Keratinocyte (primary cell): ENCODE measurements around the gene ABR. TPM values are rescaled to one million over a fixed set of nuclear protein-coding genes. Genes with fewer than 3 reads are reported as not detected.

ENCODE experiments used
- DNase-seq: peaks from one replicate; pipeline ENCODE4 v3.0.0-alpha.2; 2011; ENCODE audit warnings: low read depth, missing footprints, low spot score
- FAIRE-seq: peaks from 2 replicates; lab custom pipeline; 2011; peaks lifted over from hg19 to GRCh38; lab: Jason Lieb, UNC
- H2AFZ ChIP-seq: 2 replicates; pipeline ENCODE4 v1.6.0; 2012; ENCODE audit warnings: low read length, control low read depth, inconsistent platforms; ENCODE audit not compliant: control insufficient read depth
- H3K27ac ChIP-seq: 2 replicates; pipeline ENCODE4 v1.5.1; 2011; ENCODE audit warnings: low read length; ENCODE audit not compliant: control insufficient read depth, insufficient read depth
- H3K27me3 ChIP-seq: 3 replicates; pipeline ENCODE4 v1.6.0; 2011; ENCODE audit warnings: low read length; ENCODE audit not compliant: control insufficient read depth, insufficient read depth; ENCODE audit errors: extremely low read depth
- H3K36me3 ChIP-seq, 2 experiments: 2 replicates in 1 of 2; 3 replicates in 1 of 2; pipeline ENCODE4 v1.5.1; 2011; ENCODE audit warnings: low read length in 2 of 2, mild to moderate bottlenecking in 1 of 2; ENCODE audit not compliant: control insufficient read depth in 2 of 2, insufficient read depth in 2 of 2; ENCODE audit errors: extremely low read depth in 1 of 2
- H3K4me1 ChIP-seq: 3 replicates; pipeline ENCODE4 v1.5.1; 2011; ENCODE audit warnings: low read length; ENCODE audit not compliant: control insufficient read depth, insufficient read depth; ENCODE audit errors: extremely low read depth
- H3K4me2 ChIP-seq: 3 replicates; pipeline ENCODE4 v1.6.0; 2011; ENCODE audit warnings: low read depth, low read length; ENCODE audit not compliant: control insufficient read depth, insufficient read depth; ENCODE audit errors: extremely low read depth
- H3K4me3 ChIP-seq, 3 experiments: fragments of 200-600 bp in 1 of 3; sonication (generic) in 1 of 3; 2 replicates in 2 of 3; 3 replicates in 1 of 3; pipeline ENCODE4 v1.5.1; 2011 to 2016; ENCODE audit warnings: low read length in 3 of 3, mild to moderate bottlenecking in 3 of 3, control low read depth in 2 of 3, inconsistent platforms in 1 of 3, low read depth in 1 of 3, mixed read lengths in 1 of 3, mixed run types in 1 of 3, moderate library complexity in 1 of 3; ENCODE audit not compliant: control insufficient read depth in 2 of 3, insufficient read depth in 2 of 3; ENCODE audit errors: extremely low read depth in 1 of 3
- H3K79me2 ChIP-seq: 2 replicates; pipeline ENCODE4 v1.6.0; 2012; ENCODE audit warnings: low read length; ENCODE audit not compliant: control insufficient read depth, insufficient read depth
- H3K9ac ChIP-seq: 3 replicates; pipeline ENCODE4 v1.6.0; 2011; ENCODE audit warnings: low read length; ENCODE audit not compliant: control insufficient read depth, insufficient read depth; ENCODE audit errors: extremely low read depth
- H3K9me1 ChIP-seq: 3 replicates; pipeline ENCODE4 v1.6.0; 2011; ENCODE audit warnings: low read length; ENCODE audit not compliant: control insufficient read depth, insufficient read depth; ENCODE audit errors: extremely low read depth
- H3K9me3 ChIP-seq: 2 replicates; pipeline ENCODE4 v1.5.1; 2012; ENCODE audit warnings: low read depth, low read length; ENCODE audit not compliant: control insufficient read depth
- H4K20me1 ChIP-seq: 3 replicates; pipeline ENCODE4 v1.6.0; 2011; ENCODE audit warnings: low read length; ENCODE audit not compliant: control insufficient read depth, insufficient read depth; ENCODE audit errors: extremely low read depth
- EZH2 ChIP-seq: IDR thresholded peaks from one replicate; pipeline ENCODE4 v1.6.1; 2012; ENCODE audit warnings: inconsistent platforms, mild to moderate bottlenecking, low read length, moderate library complexity
- dilution Hi-C: fragments of 300-500 bp; cut with MboI; formaldehyde crosslinking; loops from one replicate; pipeline ENCODE4 v1.7.0; 2020; ENCODE audit warnings: low sequenced_read_pairs; ENCODE audit not compliant: extremely low pct_ligation_motif_present
- polyA plus RNA-seq, 5 experiments: library from polyadenylated mRNA; depleted of rRNA in 3 of 5; stranded (reverse) in 3 of 5; stranded (forward) in 1 of 5; unstranded in 1 of 5; fragments of >200 nt; gene quantifications; 1 replicate in 1 of 5; 2 replicates in 3 of 5; 3 replicates in 1 of 5; pipeline versions ENCODE4 v1.2.1 to v1.2.3, GENCODE V29; 2011 to 2012; ENCODE audit warnings: missing spikeins in 2 of 5, low read depth in 1 of 5, low replicate concordance in 1 of 5
- TF ChIP-seq, protein P1 (sequence below), 3 experiments: IDR thresholded peaks in 1 of 3; conservative IDR thresholded peaks in 1 of 3; optimal IDR thresholded peaks in 1 of 3; 2 replicates in 2 of 3; 3 replicates in 1 of 3; pipeline versions ENCODE3 to v1.5.1; 2011; ENCODE audit warnings: low read length in 3 of 3, mild to moderate bottlenecking in 3 of 3, moderate library complexity in 2 of 3, control low read depth in 1 of 3, inconsistent platforms in 1 of 3; ENCODE audit not compliant: insufficient read depth in 2 of 3; ENCODE audit errors: extremely low read depth in 1 of 3

ABR gene
- polyA plus RNA-seq, 1 donor (not counting 4 experiments of a cell fraction or from before 2014, with no cell fraction given): 17.3 TPM

GRCh38 chr17:1125788-1126145 is 54.0 kb downstream of the ABR start:
- H3K27me3 ChIP-seq: peaks cover 16% of the 10 kb centered on the region
- FAIRE-seq: no peak
- H2AFZ ChIP-seq: no peak overlapping the region
- dilution Hi-C loops: no loop called here
- no peaks in the 10 kb centered on the region for H3K36me3 ChIP-seq
- H3K79me2 ChIP-seq: no peaks in the 10 kb centered on the region
- H3K4me1 ChIP-seq: peaks cover 11% of the 10 kb centered on the region
- no peak overlapping the region for H3K9ac ChIP-seq
- no peak overlapping the region for H3K27ac ChIP-seq
- TF ChIP-seq, protein P1, sequence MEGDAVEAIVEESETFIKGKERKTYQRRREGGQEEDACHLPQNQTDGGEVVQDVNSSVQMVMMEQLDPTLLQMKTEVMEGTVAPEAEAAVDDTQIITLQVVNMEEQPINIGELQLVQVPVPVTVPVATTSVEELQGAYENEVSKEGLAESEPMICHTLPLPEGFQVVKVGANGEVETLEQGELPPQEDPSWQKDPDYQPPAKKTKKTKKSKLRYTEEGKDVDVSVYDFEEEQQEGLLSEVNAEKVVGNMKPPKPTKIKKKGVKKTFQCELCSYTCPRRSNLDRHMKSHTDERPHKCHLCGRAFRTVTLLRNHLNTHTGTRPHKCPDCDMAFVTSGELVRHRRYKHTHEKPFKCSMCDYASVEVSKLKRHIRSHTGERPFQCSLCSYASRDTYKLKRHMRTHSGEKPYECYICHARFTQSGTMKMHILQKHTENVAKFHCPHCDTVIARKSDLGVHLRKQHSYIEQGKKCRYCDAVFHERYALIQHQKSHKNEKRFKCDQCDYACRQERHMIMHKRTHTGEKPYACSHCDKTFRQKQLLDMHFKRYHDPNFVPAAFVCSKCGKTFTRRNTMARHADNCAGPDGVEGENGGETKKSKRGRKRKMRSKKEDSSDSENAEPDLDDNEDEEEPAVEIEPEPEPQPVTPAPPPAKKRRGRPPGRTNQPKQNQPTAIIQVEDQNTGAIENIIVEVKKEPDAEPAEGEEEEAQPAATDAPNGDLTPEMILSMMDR (optimal IDR thresholded peaks at IDR 0.05 in 1 of 3, IDR thresholded peaks at IDR 0.05 in 1 of 3, conservative IDR thresholded peaks at IDR 0.05 in 1 of 3; ENCODE audit: extremely low read depth in 1 of 3, insufficient read depth in 2 of 3, low read length in 3 of 3): no peak
- no peak for TF ChIP-seq EZH2
- DNase-seq: no peak
- no peaks in the 10 kb centered on the region for H3K9me1 ChIP-seq
- no peak overlapping the region for H3K4me2 ChIP-seq
- no peaks in the 10 kb centered on the region for H4K20me1 ChIP-seq
- no peaks in the 10 kb centered on the region for H3K9me3 ChIP-seq
- no peak overlapping the region for H3K4me3 ChIP-seq

- Histone ChIP-seq H3K4me1 (peaks cover 11% of the 10 kb centered on the region), H4K20me1 (no peaks in the 10 kb centered on the region), H3K9ac (no peak overlapping the region), H3K4me3 (no peak overlapping the region), H3K9me1 (no peaks in the 10 kb centered on the region), H3K27me3 (peaks cover 16% of the 10 kb centered on the region), H3K27ac (no peak overlapping the region), H3K79me2 (no peaks in the 10 kb centered on the region), H3K4me2 (no peak overlapping the region), H3K36me3 (no peaks in the 10 kb centered on the region), H3K9me3 (no peaks in the 10 kb centered on the region), H2AFZ (no peak overlapping the region)
- FAIRE-seq (no peak), DNase-seq (no peak)
- dilution Hi-C loops: no loop called here
- TF ChIP-seq EZH2: no peak
Observed at GRCh38 chr17:1124896-1125787, 54.6 kb downstream of the ABR start.
